Bronchial epithelial cell (primary cell): ENCODE results near the gene OR5M8. TPM values are rescaled to one million over a fixed set of nuclear protein-coding genes. Genes with fewer than 3 reads are reported as not detected.
A peak's percentile ranks its signal among the peaks of the same experiment; 100 is the strongest.

Experiments
- DNase-seq: peaks from one replicate; pipeline ENCODE4 v3.0.0-alpha.2; 2010; ENCODE audit warnings: low read depth
- FAIRE-seq: peaks from 2 replicates; lab custom pipeline; 2011; peaks lifted over from hg19 to GRCh38; lab: Jason Lieb, UNC
- H3K27me3 ChIP-seq: 2 replicates; pipeline ENCODE4 v1.5.1; 2011; ENCODE audit warnings: low read length; ENCODE audit not compliant: control insufficient read depth, insufficient read depth
- H3K36me3 ChIP-seq: 2 replicates; pipeline ENCODE4 v1.5.1; 2011; ENCODE audit warnings: low read length; ENCODE audit not compliant: control insufficient read depth, insufficient read depth
- H3K4me3 ChIP-seq: 2 replicates; pipeline ENCODE4 v1.5.1; 2011; ENCODE audit warnings: mild to moderate bottlenecking, low read depth, low read length, control low read depth
- total RNA-seq: library from RNA; depleted of rRNA; stranded (reverse); fragments of >200 nt; gene quantifications from 2 replicates; pipeline ENCODE4 v1.2.1, GENCODE V29; 2014
- TF ChIP-seq, protein P1 (sequence below): IDR thresholded peaks from 2 replicates; pipeline ENCODE4 v1.5.1; 2011; ENCODE audit warnings: mild to moderate bottlenecking, moderate library complexity, low read length, control low read depth, inconsistent platforms; ENCODE audit not compliant: insufficient read depth, severe bottlenecking

Gene OR5M8
- total RNA-seq = not detected in 2 replicates

DNA sequence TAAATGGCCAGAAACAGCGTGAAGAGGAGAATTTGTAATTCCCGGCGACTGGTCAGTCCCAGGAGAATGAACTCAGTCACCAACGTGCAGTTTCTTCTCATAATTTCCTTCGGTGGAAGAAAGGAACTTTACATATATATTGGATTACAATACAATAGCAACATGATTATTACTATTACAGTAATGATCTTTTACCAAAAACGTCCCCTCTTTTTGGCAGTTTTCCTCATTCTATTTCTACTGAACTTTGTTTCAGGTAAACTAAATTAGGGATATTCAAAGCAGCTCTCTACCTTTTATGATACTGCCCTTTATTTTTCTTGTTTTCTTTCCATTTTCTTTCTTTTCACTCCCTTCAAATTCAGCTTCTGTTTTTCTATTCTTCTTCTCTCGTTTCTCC, at the start of gene OR5M8:
Gene OR5M8, minus strand, starts transcription at position 101 of the 400 bp plus-strand sequence. Its CDS starts 0 bp downstream, at position 101.
- H3K27me3 ChIP-seq = no peaks in the 10 kb centered on the region
- H3K36me3 ChIP-seq = no peaks in the 10 kb centered on the region
- TF ChIP-seq, protein P1, sequence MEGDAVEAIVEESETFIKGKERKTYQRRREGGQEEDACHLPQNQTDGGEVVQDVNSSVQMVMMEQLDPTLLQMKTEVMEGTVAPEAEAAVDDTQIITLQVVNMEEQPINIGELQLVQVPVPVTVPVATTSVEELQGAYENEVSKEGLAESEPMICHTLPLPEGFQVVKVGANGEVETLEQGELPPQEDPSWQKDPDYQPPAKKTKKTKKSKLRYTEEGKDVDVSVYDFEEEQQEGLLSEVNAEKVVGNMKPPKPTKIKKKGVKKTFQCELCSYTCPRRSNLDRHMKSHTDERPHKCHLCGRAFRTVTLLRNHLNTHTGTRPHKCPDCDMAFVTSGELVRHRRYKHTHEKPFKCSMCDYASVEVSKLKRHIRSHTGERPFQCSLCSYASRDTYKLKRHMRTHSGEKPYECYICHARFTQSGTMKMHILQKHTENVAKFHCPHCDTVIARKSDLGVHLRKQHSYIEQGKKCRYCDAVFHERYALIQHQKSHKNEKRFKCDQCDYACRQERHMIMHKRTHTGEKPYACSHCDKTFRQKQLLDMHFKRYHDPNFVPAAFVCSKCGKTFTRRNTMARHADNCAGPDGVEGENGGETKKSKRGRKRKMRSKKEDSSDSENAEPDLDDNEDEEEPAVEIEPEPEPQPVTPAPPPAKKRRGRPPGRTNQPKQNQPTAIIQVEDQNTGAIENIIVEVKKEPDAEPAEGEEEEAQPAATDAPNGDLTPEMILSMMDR = no peak
- DNase-seq (no peak), FAIRE-seq (no peak)
- H3K4me3 ChIP-seq = no peak within 1 kb of the TSS

DNA sequence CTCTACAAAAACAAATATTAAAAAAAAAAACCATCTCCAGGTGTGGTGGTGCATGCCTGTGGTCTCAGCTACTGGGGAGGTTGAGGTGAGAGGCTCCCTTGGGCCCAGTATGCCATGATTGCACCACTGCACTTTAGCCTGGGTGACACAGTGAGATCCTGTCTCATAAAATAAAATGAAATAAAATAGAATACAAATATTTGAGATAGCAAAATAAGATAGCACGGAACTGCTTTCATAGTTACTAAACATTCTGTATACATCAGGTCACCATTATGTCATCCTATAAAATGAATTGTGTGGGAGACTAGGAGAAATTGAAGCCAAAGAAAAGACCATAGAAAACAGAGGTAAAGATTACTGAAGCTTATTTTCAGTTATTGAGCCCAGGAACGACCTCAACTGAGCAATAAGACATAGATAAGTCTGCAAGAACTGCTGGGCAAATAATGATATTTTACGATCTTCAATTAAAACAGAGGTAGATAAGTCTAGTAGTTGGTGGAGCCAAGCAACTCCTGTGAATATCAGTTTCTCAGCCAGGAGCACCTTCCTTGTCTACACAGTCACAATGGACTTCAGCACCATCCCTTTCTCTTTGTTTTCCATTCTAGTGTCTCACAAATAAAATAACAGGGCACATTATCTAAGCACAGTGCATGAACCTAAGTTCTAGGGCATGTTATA, 42.0 kb upstream of the OR5M8 start:
- Histone ChIP-seq H3K36me3 (no peaks in the 10 kb centered on the region), H3K27me3 (no peaks in the 10 kb centered on the region), H3K4me3 (no peak overlapping the region)
- DNase-seq = no peak
- TF ChIP-seq, protein P1 = no peak
- FAIRE-seq = no peak

DNA sequence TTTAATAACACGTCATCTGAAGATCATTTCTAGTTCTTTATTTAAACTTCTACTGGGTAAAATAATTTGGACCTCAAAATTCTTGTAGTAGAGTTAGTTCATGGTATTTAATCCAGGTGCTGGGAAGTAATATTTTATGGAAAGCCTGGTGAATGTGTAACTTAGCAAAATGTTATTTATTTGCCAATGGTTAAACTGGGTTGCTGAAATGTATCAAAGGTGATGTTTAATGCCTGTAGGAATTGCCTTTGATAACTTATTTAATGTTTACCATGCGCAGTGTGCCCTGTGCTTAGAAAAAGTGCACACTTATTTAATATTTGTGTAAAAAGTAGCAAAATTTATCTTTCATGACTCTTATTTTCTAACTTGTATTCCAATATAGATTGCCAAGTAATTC, 40.7 kb upstream of the OR5M8 start:
- TF ChIP-seq, protein P1 = no peak
- FAIRE-seq = no peak
- H3K27me3 ChIP-seq = no peaks in the 10 kb centered on the region
- no peak for DNase-seq
- no peaks in the 10 kb centered on the region for H3K36me3 ChIP-seq
- H3K4me3 ChIP-seq = no peak overlapping the region

DNA sequence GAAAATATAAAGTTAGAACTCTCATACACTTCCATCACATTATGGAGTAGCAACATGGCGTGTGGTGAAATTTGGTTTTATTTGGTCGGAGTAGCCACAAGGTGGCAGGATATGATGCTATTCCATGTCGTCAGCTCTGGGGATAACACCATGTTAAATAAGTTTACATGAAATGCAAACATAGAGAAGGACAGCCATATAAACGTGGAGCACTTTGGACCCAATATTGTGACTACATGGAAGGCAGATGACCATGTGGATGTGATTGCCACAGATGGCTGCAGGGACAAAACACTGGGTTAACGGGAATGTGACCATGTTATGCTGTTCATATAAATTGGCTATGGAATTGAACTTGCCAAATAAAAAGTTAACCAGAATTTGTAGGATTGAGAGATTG, 30.8 kb upstream of the OR5M8 start:
- Histone ChIP-seq H3K4me3 (no peak overlapping the region), H3K27me3 (no peaks in the 10 kb centered on the region), H3K36me3 (no peaks in the 10 kb centered on the region)
- TF ChIP-seq, protein P1 = no peak
- DNase-seq = no peak
- no peak for FAIRE-seq

DNA sequence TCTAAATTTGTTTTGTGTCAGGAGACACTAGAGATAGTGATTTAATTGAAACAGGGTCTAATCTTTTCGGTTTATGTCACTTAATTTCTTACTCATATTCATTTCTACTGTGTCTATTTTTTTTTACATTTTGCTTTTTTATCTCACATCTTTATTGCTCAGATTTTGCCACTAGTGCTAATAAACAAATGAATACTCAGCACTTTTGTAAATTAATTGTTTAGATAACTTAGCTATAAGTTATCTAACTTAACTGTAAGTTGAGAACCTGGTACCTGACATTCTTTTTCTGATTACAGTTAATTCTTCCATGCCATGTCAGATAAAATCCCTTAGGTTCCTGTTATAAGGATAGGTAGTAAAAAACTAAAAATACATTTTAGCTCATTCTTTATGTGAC, 22.1 kb upstream of the OR5M8 start:
- Histone ChIP-seq H3K36me3 (no peaks in the 10 kb centered on the region), H3K4me3 (no peak overlapping the region), H3K27me3 (no peaks in the 10 kb centered on the region)
- DNase-seq = no peak
- no peak for FAIRE-seq
- TF ChIP-seq, protein P1 = no peak

DNA sequence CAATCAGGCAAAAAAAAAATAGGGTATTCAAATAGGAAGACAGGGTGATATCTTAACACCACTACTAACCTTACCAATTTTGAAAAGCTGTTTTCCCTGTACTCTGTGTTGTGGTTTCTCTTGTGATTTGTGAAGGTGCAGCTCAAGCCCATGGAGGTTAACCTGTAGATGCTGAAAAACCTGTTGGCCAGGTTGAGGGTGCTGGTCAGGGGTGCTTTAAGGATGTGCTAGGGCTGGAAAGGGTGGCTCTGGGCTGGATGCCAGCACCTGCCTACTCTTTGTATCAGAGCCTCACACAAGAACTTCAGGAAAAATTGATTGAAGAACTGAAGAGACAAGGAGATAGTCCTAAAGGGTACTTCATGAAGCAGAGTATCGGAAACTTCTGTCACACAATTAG, 18.3 kb upstream of the OR5M8 start:
- no peaks in the 10 kb centered on the region for H3K27me3 ChIP-seq
- DNase-seq = peak; percentile 5
- H3K4me3 ChIP-seq = no peak overlapping the region
- TF ChIP-seq, protein P1 = no peak
- no peaks in the 10 kb centered on the region for H3K36me3 ChIP-seq
- FAIRE-seq = no peak
